Endodermal cell (in vitro differentiated cells): ENCODE measurements around the gene GIMAP1. TPM values are rescaled to one million over a fixed set of nuclear protein-coding genes. Genes with fewer than 3 reads are reported as not detected.

Experiments
- DNase-seq: peaks from one replicate; pipeline ENCODE4 v3.0.0-alpha.2; 2017
- H3K27ac ChIP-seq: 2 replicates; pipeline ENCODE4 v1.5.1; 2013; ENCODE audit warnings: mild to moderate bottlenecking, low read depth, low read length, moderate library complexity
- H3K27me3 ChIP-seq: 2 replicates; pipeline ENCODE4 v1.6.1; 2013; ENCODE audit warnings: mild to moderate bottlenecking, low read length, moderate library complexity; ENCODE audit not compliant: insufficient read depth, control insufficient read depth, poor library complexity, severe bottlenecking
- H3K36me3 ChIP-seq: 2 replicates; pipeline ENCODE4 v1.7.0; 2013; ENCODE audit warnings: mild to moderate bottlenecking, low read length, moderate library complexity; ENCODE audit not compliant: control insufficient read depth, insufficient read depth
- H3K4me1 ChIP-seq: one replicate; pipeline ENCODE4 v1.7.0; 2013; ENCODE audit warnings: low read length; ENCODE audit not compliant: control insufficient read depth, insufficient read depth
- H3K4me3 ChIP-seq: 2 replicates; pipeline ENCODE4 v1.5.1; 2013; ENCODE audit warnings: mild to moderate bottlenecking, low read length, moderate library complexity
- H3K9ac ChIP-seq: 2 replicates; pipeline ENCODE4 v1.6.1; 2013; ENCODE audit warnings: mild to moderate bottlenecking, low read length, moderate library complexity; ENCODE audit not compliant: poor library complexity, severe bottlenecking; ENCODE audit errors: extremely low read depth
- H3K9me3 ChIP-seq: 2 replicates; pipeline ENCODE4 v1.6.1; 2013; ENCODE audit warnings: mild to moderate bottlenecking, low read length, moderate library complexity; ENCODE audit not compliant: control insufficient read depth
- H3K27ac Mint-ChIP-seq: 2 replicates; pipeline ENCODE4 v1.8.0; 2020; ENCODE audit warnings: mixed read lengths
- H3K27me3 Mint-ChIP-seq: 2 replicates; pipeline ENCODE4 v1.8.0; 2021; ENCODE audit warnings: mild to moderate bottlenecking, mixed read lengths; ENCODE audit not compliant: insufficient read depth
- H3K36me3 Mint-ChIP-seq: 2 replicates; pipeline ENCODE4 v1.8.0; 2020; ENCODE audit warnings: low read depth, mixed read lengths
- H3K4me1 Mint-ChIP-seq: 2 replicates; pipeline ENCODE4 v1.8.0; 2020; ENCODE audit warnings: mixed read lengths
- H3K4me3 Mint-ChIP-seq: 2 replicates; pipeline ENCODE4 v1.8.0; 2020; ENCODE audit warnings: mild to moderate bottlenecking, moderate library complexity, mixed read lengths
- H3K9me3 Mint-ChIP-seq: 2 replicates; pipeline ENCODE4 v1.8.0; 2020; ENCODE audit warnings: mild to moderate bottlenecking, mixed read lengths
- WGBS, 2 experiments: methylation state at CpG; one replicate each; pipeline versions ENCODE4 v1.1.5 to v1.1.7; 2013; ENCODE audit warnings: missing lambda C conversion rate in 2 of 2, mixed read lengths in 1 of 2; ENCODE audit not compliant: insufficient coverage in 1 of 2, insufficient read length in 1 of 2; 5-methylcytosine and 5-hydroxymethylcytosine counted together
- total RNA-seq, 2 donors: library from RNA; stranded (reverse); fragmentation: NEBNext Ultra II Directional in 1 of 2; extraction: Animal tissue kit (Norgen Biotek cat#: 25700) in 1 of 2; gene quantifications; 2 replicates in 1 of 2; 3 replicates in 1 of 2; pipeline ENCODE4 v1.2.1, GENCODE V29; 2021
- TF ChIP-seq, protein P1 (sequence below): fragments of 200-600 bp; sonication (generic); conservative IDR thresholded peaks from 2 replicates; pipeline ENCODE4 v1.5.0; 2021; ENCODE audit warnings: antibody characterized with exemption, mild to moderate bottlenecking

The GIMAP1 gene
- total RNA-seq, 2 donors from 2014 or later, result not detected

DNA sequence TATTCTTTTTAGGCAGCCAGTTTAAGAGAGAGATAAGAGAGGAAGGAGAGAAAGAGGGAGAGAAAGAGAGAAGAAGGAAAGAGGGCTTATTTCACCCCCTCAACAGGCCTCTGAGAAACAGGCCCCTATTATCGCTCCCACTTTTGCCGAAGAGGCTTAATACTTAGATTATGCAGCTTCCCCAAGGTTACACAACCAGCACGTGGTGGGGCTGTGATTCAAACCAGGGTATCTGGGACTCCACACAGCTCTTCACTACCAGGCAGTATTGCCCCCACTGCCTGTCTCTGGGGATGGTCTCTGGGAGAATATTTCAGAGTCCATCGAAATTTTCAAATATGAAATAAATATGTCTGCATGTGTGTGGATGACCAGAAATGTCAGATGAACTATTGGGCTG, 3.0 kb downstream of the GIMAP1 start:
- WGBS, 2 experiments, result 78 to 88% methylated on average over 1 to 4 of the region's 4 CpGs
- Mint-ChIP-seq H3K27ac (no peak overlapping the region), H3K27me3 (peaks cover 96% of the 10 kb centered on the region), H3K9me3 (no peaks in the 10 kb centered on the region), H3K4me1 (no peaks in the 10 kb centered on the region), H3K36me3 (no peaks in the 10 kb centered on the region), H3K4me3 (no peak overlapping the region)
- no peaks in the 10 kb centered on the region for H3K36me3 ChIP-seq
- H3K4me3 ChIP-seq, result no peak overlapping the region
- no peaks in the 10 kb centered on the region for H3K4me1 ChIP-seq
- H3K27ac ChIP-seq, result no peak overlapping the region
- H3K27me3 ChIP-seq, result peaks cover 72% of the 10 kb centered on the region
- TF ChIP-seq, protein P1, sequence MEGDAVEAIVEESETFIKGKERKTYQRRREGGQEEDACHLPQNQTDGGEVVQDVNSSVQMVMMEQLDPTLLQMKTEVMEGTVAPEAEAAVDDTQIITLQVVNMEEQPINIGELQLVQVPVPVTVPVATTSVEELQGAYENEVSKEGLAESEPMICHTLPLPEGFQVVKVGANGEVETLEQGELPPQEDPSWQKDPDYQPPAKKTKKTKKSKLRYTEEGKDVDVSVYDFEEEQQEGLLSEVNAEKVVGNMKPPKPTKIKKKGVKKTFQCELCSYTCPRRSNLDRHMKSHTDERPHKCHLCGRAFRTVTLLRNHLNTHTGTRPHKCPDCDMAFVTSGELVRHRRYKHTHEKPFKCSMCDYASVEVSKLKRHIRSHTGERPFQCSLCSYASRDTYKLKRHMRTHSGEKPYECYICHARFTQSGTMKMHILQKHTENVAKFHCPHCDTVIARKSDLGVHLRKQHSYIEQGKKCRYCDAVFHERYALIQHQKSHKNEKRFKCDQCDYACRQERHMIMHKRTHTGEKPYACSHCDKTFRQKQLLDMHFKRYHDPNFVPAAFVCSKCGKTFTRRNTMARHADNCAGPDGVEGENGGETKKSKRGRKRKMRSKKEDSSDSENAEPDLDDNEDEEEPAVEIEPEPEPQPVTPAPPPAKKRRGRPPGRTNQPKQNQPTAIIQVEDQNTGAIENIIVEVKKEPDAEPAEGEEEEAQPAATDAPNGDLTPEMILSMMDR, result no peak
- H3K9ac ChIP-seq, result no peak overlapping the region
- H3K9me3 ChIP-seq, result no peaks in the 10 kb centered on the region
- no peak for DNase-seq

DNA sequence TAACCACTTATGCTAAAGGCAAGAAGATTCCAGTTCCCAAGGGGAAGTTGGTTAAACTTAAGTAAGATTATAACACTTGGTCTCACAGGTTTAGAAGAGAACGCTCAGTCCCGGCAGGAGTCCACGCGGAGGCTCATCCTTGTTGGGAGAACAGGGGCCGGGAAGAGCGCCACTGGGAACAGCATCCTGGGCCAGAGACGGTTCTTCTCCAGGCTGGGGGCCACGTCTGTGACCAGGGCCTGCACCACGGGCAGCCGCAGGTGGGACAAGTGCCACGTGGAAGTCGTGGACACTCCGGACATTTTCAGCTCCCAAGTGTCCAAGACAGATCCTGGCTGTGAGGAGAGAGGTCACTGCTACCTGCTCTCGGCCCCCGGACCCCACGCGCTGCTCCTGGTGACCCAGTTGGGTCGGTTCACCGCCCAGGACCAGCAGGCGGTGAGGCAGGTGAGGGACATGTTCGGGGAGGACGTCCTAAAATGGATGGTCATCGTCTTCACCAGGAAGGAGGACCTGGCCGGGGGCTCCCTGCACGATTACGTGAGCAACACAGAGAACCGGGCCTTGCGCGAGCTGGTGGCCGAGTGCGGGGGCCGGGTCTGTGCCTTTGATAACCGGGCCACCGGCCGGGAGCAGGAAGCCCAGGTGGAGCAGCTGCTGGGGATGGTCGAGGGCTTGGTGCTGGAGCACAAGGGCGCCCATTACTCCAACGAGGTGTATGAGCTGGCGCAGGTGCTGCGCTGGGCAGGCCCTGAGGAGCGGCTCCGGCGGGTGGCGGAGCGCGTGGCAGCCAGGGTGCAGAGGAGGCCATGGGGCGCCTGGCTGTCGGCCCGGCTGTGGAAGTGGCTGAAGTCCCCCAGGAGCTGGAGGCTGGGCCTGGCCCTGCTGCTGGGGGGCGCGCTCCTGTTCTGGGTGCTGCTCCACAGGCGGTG, 3.8 kb downstream of the GIMAP1 start:
- no peaks in the 10 kb centered on the region for H3K36me3 ChIP-seq
- TF ChIP-seq, protein P1, result no peak
- H3K4me1 ChIP-seq, result no peaks in the 10 kb centered on the region
- Mint-ChIP-seq H3K36me3 (no peaks in the 10 kb centered on the region), H3K9me3 (no peaks in the 10 kb centered on the region), H3K4me1 (no peaks in the 10 kb centered on the region), H3K27ac (no peak overlapping the region), H3K4me3 (no peak overlapping the region), H3K27me3 (peaks cover 97% of the 10 kb centered on the region)
- no peak overlapping the region for H3K4me3 ChIP-seq
- H3K27me3 ChIP-seq, result peaks cover 72% of the 10 kb centered on the region
- no peak overlapping the region for H3K27ac ChIP-seq
- 87 to 92% methylated on average over 23 to 52 of the region's 52 CpGs for WGBS, 2 experiments
- H3K9ac ChIP-seq, result no peak overlapping the region
- DNase-seq, result no peak
- no peaks in the 10 kb centered on the region for H3K9me3 ChIP-seq

DNA sequence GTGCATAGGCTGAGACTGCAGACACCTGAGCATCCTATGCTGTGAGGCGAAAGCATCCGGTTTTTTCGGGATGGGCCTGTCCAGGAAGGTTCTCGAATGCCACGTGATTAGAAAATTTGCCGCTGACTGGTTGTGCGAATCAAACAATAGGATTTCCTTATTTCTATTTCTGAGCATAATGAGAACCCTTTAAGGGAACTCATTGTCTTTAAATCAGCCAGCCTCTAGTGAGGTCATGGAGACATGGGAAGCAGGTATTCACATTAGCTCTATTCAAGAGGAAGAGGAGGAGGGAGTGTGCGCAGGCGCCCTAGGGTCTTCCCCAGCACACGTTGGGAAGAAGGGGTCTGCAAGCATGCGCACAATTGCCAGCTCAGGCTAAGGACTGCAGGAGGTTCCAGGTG, 5.6 kb downstream of the GIMAP1 start:
- TF ChIP-seq, protein P1, result no peak
- no peak overlapping the region for H3K27ac Mint-ChIP-seq
- DNase-seq, result no peak
- Histone ChIP-seq H3K4me1 (no peaks in the 10 kb centered on the region), H3K4me3 (no peak overlapping the region), H3K9ac (no peak overlapping the region), H3K27ac (no peak overlapping the region), H3K36me3 (no peaks in the 10 kb centered on the region), H3K9me3 (no peaks in the 10 kb centered on the region), H3K27me3 (peaks cover 75% of the 10 kb centered on the region)
- peaks cover 3% of the 10 kb centered on the region for H3K9me3 Mint-ChIP-seq
- H3K4me1 Mint-ChIP-seq, result no peaks in the 10 kb centered on the region
- no peak overlapping the region for H3K4me3 Mint-ChIP-seq
- H3K36me3 Mint-ChIP-seq, result no peaks in the 10 kb centered on the region
- WGBS, 2 experiments, result 88% methylated on average over 8 to 11 of the region's 11 CpGs
- peaks cover 98% of the 10 kb centered on the region for H3K27me3 Mint-ChIP-seq
